Neural progenitor cell (in vitro differentiated cells): ENCODE data around the gene APOBEC3A. TPM values are rescaled to one million over a fixed set of nuclear protein-coding genes. Genes with fewer than 3 reads are reported as not detected.

Experiments used
- DNase-seq: peaks from one replicate; pipeline ENCODE4 v3.0.0-alpha.2; 2016; ENCODE audit warnings: low spot score
- H2AFZ ChIP-seq: fragments of 200-600 bp; sonication (generic); replicated peaks from 2 replicates; pipeline ENCODE4 v1.6.1; 2016; ENCODE audit warnings: antibody characterized with exemption
- H3F3A ChIP-seq: fragments of 200-600 bp; sonication (generic); 2 replicates; pipeline ENCODE4 v1.6.1; 2016; ENCODE audit warnings: antibody characterized with exemption, low read depth
- H3K27ac ChIP-seq: fragments of 200-600 bp; sonication (generic); 2 replicates; pipeline ENCODE4 v1.5.1; 2016; ENCODE audit warnings: mild to moderate bottlenecking
- H3K27me3 ChIP-seq: fragments of 200-600 bp; sonication (generic); 2 replicates; pipeline ENCODE4 v1.6.1; 2016; ENCODE audit warnings: mild to moderate bottlenecking, moderate library complexity
- H3K36me3 ChIP-seq: fragments of 200-600 bp; sonication (generic); 2 replicates; pipeline ENCODE4 v1.5.1; 2016
- H3K4me1 ChIP-seq: fragments of 200-600 bp; sonication (generic); 2 replicates; pipeline ENCODE4 v1.6.1; 2016; ENCODE audit warnings: mixed run types
- H3K4me2 ChIP-seq: fragments of 200-600 bp; sonication (generic); 2 replicates; pipeline ENCODE4 v1.6.1; 2016
- H3K4me3 ChIP-seq: fragments of 200-600 bp; sonication (generic); 2 replicates; pipeline ENCODE4 v1.5.1; 2016
- H3K79me2 ChIP-seq: fragments of 200-600 bp; sonication (generic); 2 replicates; pipeline ENCODE4 v1.6.1; 2016; ENCODE audit warnings: low read depth
- H3K9ac ChIP-seq: fragments of 200-600 bp; sonication (generic); 2 replicates; pipeline ENCODE4 v1.6.1; 2016
- H3K9me3 ChIP-seq: fragments of 200-600 bp; sonication (generic); 2 replicates; pipeline ENCODE4 v1.5.1; 2016; ENCODE audit warnings: low read depth
- H4K20me1 ChIP-seq: fragments of 200-600 bp; sonication (generic); 2 replicates; pipeline ENCODE4 v1.6.1; 2016; ENCODE audit warnings: low read depth
- H3K27ac Mint-ChIP-seq: 3 replicates; pipeline ENCODE4 v1.8.0; 2021; ENCODE audit warnings: mixed read lengths
- H3K27me3 Mint-ChIP-seq: 2 replicates; pipeline ENCODE4 v1.8.0; 2022; ENCODE audit warnings: low read depth, mild to moderate bottlenecking, inconsistent platforms, moderate library complexity, mixed read lengths; ENCODE audit not compliant: insufficient read depth
- H3K36me3 Mint-ChIP-seq: 3 replicates; pipeline ENCODE4 v1.8.0; 2021; ENCODE audit warnings: mixed read lengths
- H3K4me1 Mint-ChIP-seq: 3 replicates; pipeline ENCODE4 v1.8.0; 2021; ENCODE audit warnings: mixed read lengths
- H3K4me3 Mint-ChIP-seq: 3 replicates; pipeline ENCODE4 v1.8.0; 2021; ENCODE audit warnings: mild to moderate bottlenecking, moderate library complexity, mixed read lengths
- H3K9me3 Mint-ChIP-seq: 3 replicates; pipeline ENCODE4 v1.8.0; 2020; ENCODE audit warnings: mixed read lengths
- CTCF ChIP-seq: fragments of 200-600 bp; sonication (generic); IDR thresholded peaks from 2 replicates; pipeline ENCODE4 v1.5.1; 2017; ENCODE audit warnings: antibody characterized with exemption, mild to moderate bottlenecking
- EZH2 ChIP-seq: fragments of 200-600 bp; sonication (generic); IDR thresholded peaks from 2 replicates; pipeline ENCODE4 v1.6.1; 2017; ENCODE audit warnings: antibody characterized with exemption, mild to moderate bottlenecking, moderate library complexity
- EZH2phosphoT487 ChIP-seq: fragments of 200-600 bp; sonication (generic); IDR thresholded peaks from 2 replicates; pipeline ENCODE4 v1.6.1; 2017; ENCODE audit warnings: antibody characterized with exemption
- total RNA-seq: library from RNA; depleted of rRNA; stranded (reverse); fragments of >200 nt; gene quantifications from 2 replicates; pipeline ENCODE4 v1.2.3, GENCODE V29; 2015; ENCODE audit warnings: low replicate concordance

APOBEC3A gene
- total RNA-seq, 1 donor from 2014 or later: not detected

- peak overlapping the region; percentile 39 for H3K27ac ChIP-seq
- no peak overlapping the region for H3K4me3 ChIP-seq
- Mint-ChIP-seq H3K4me3 (no peak overlapping the region), H3K4me1 (peaks cover 14% of the 10 kb centered on the region), H3K27me3 (peaks cover 12% of the 10 kb centered on the region), H3K36me3 (no peaks in the 10 kb centered on the region), H3K27ac (no peak overlapping the region), H3K9me3 (no peaks in the 10 kb centered on the region)
- H3K9me3 ChIP-seq: no peaks in the 10 kb centered on the region
- H3F3A ChIP-seq: peaks cover 14% of the 10 kb centered on the region
- no peaks in the 10 kb centered on the region for H3K79me2 ChIP-seq
- TF ChIP-seq EZH2: no peak
- TF ChIP-seq CTCF: no peak
- no peak for TF ChIP-seq EZH2phosphoT487
- no peak overlapping the region for H3K9ac ChIP-seq
- H4K20me1 ChIP-seq: no peaks in the 10 kb centered on the region
- H2AFZ ChIP-seq: peak overlapping the region; percentile 44
- H3K27me3 ChIP-seq: no peaks in the 10 kb centered on the region
- no peaks in the 10 kb centered on the region for H3K36me3 ChIP-seq
- peaks cover 14% of the 10 kb centered on the region for H3K4me1 ChIP-seq
- no peak for DNase-seq
- H3K4me2 ChIP-seq: peak overlapping the region; percentile 54
Observed at GRCh38 chr22:38946771-38947170, 10.6 kb upstream of the APOBEC3A start.

GRCh38 chr22:38947321-38948140 is 9.9 kb upstream of the APOBEC3A start:
- Histone ChIP-seq H3K79me2 (no peaks in the 10 kb centered on the region), H3K27me3 (no peaks in the 10 kb centered on the region), H3K9ac (no peak overlapping the region), H3K36me3 (no peaks in the 10 kb centered on the region), H3K9me3 (no peaks in the 10 kb centered on the region), H3K4me2 (peak overlapping the region; percentile 54), H3F3A (peaks cover 14% of the 10 kb centered on the region), H3K4me1 (peaks cover 14% of the 10 kb centered on the region), H3K4me3 (no peak overlapping the region), H4K20me1 (no peaks in the 10 kb centered on the region), H2AFZ (peak overlapping the region; percentile 44), H3K27ac (no peak overlapping the region)
- Mint-ChIP-seq H3K36me3 (no peaks in the 10 kb centered on the region), H3K9me3 (no peaks in the 10 kb centered on the region), H3K27ac (no peak overlapping the region), H3K4me3 (no peak overlapping the region), H3K4me1 (peaks cover 14% of the 10 kb centered on the region), H3K27me3 (peaks cover 11% of the 10 kb centered on the region)
- TF ChIP-seq CTCF: no peak
- TF ChIP-seq EZH2: no peak
- TF ChIP-seq EZH2phosphoT487: no peak
- DNase-seq: peak; percentile 73

- Histone ChIP-seq H3K9ac (no peak overlapping the region), H3K36me3 (no peaks in the 10 kb centered on the region), H3K9me3 (no peaks in the 10 kb centered on the region), H3K27me3 (no peaks in the 10 kb centered on the region), H3K27ac (no peak overlapping the region), H2AFZ (no peak overlapping the region), H3F3A (peaks cover 14% of the 10 kb centered on the region), H3K4me1 (peaks cover 14% of the 10 kb centered on the region), H3K4me3 (no peak overlapping the region), H4K20me1 (no peaks in the 10 kb centered on the region), H3K4me2 (no peak overlapping the region), H3K79me2 (no peaks in the 10 kb centered on the region)
- Mint-ChIP-seq H3K4me1 (peaks cover 14% of the 10 kb centered on the region), H3K36me3 (no peaks in the 10 kb centered on the region), H3K9me3 (no peaks in the 10 kb centered on the region), H3K27me3 (peaks cover 10% of the 10 kb centered on the region), H3K4me3 (no peak overlapping the region), H3K27ac (no peak overlapping the region)
- no peak for TF ChIP-seq CTCF
- no peak for TF ChIP-seq EZH2phosphoT487
- TF ChIP-seq EZH2: no peak
- DNase-seq: peak; percentile 1
Observed at GRCh38 chr22:38948181-38948940, 9.0 kb upstream of the APOBEC3A start.
